Urinary bladder (tissue), 4 donors: ENCODE data around the gene IGFBP2. TPM values are rescaled to one million over a fixed set of nuclear protein-coding genes. Genes with fewer than 3 reads are reported as not detected.

ENCODE experiments used
- DNase-seq: peaks from one replicate; pipeline ENCODE4 v3.0.0-alpha.2; 2015; ENCODE audit errors: extremely low spot score
- H3K27ac ChIP-seq: one replicate; pipeline ENCODE4 v1.5.1; 2013; ENCODE audit warnings: low read depth, mild to moderate bottlenecking, moderate library complexity
- H3K36me3 ChIP-seq: one replicate; pipeline ENCODE4 v1.6.1; 2013; ENCODE audit warnings: mild to moderate bottlenecking, moderate library complexity; ENCODE audit not compliant: insufficient read depth
- H3K4me1 ChIP-seq: one replicate; pipeline ENCODE4 v1.6.1; 2013; ENCODE audit warnings: mild to moderate bottlenecking, moderate library complexity; ENCODE audit not compliant: insufficient read depth
- H3K4me3 ChIP-seq: one replicate; pipeline ENCODE4 v1.5.1; 2013; ENCODE audit warnings: low read depth, low read length
- WGBS: extraction: QIAGEN DNeasy Blood & Tissue Kit; methylation state at CpG from one replicate; pipeline ENCODE4 v1.1.7; 2013; 5-methylcytosine and 5-hydroxymethylcytosine counted together
- polyA plus RNA-seq: library from polyadenylated mRNA; stranded (reverse); fragments of 200-250 nt; gene quantifications from one replicate; pipeline ENCODE4 v1.2.3, GENCODE V29; 2013
- total RNA-seq: library from RNA; depleted of rRNA; stranded (reverse); fragments of >200 nt; gene quantifications from one replicate; pipeline ENCODE4 v1.2.3, GENCODE V29; 2014
- donor health status: healthy with polysubstance abuse.
- donor health status: healthy.

Gene IGFBP2
- total and polyA plus RNA-seq, 2 donors: 136 to 162 TPM

GRCh38 chr2:216670266-216671080 is 37.3 kb downstream of the IGFBP2 start:
- no peaks in the 10 kb centered on the region for H3K4me1 ChIP-seq
- H3K27ac ChIP-seq: no peak overlapping the region
- H3K36me3 ChIP-seq: no peaks in the 10 kb centered on the region
- 52% methylated on average over 17 of the region's 17 CpGs for WGBS
- no peak overlapping the region for H3K4me3 ChIP-seq
- no peak for DNase-seq

- Histone ChIP-seq H3K27ac (no peak overlapping the region), H3K36me3 (no peaks in the 10 kb centered on the region), H3K4me3 (no peak overlapping the region), H3K4me1 (no peaks in the 10 kb centered on the region)
- DNase-seq: no peak
- 86% methylated on average over 11 of the region's 11 CpGs for WGBS
Observed at GRCh38 chr2:216671081-216671411, 37.8 kb downstream of the IGFBP2 start.

GRCh38 chr2:216671791-216672343 is 38.6 kb downstream of the IGFBP2 start:
- H3K27ac ChIP-seq: peak overlapping the region; percentile 30
- H3K4me3 ChIP-seq: no peak overlapping the region
- DNase-seq: no peak
- H3K36me3 ChIP-seq: no peaks in the 10 kb centered on the region
- H3K4me1 ChIP-seq: no peaks in the 10 kb centered on the region
- 74% methylated on average over 12 of the region's 12 CpGs for WGBS

GRCh38 chr2:216672466-216672865 is 39.2 kb downstream of the IGFBP2 start:
- no peaks in the 10 kb centered on the region for H3K36me3 ChIP-seq
- no peak overlapping the region for H3K4me3 ChIP-seq
- no peaks in the 10 kb centered on the region for H3K4me1 ChIP-seq
- 85% methylated on average over 10 of the region's 10 CpGs for WGBS
- no peak for DNase-seq
- peak overlapping the region; percentile 89 for H3K27ac ChIP-seq

GRCh38 chr2:216673021-216673420 is 39.8 kb downstream of the IGFBP2 start:
- no peaks in the 10 kb centered on the region for H3K4me1 ChIP-seq
- H3K27ac ChIP-seq: peak overlapping the region; percentile 89
- DNase-seq: no peak
- H3K4me3 ChIP-seq: no peak overlapping the region
- 86% methylated on average over 10 of the region's 10 CpGs for WGBS
- no peaks in the 10 kb centered on the region for H3K36me3 ChIP-seq

- no peak for DNase-seq
- 91% methylated on average over 9 of the region's 9 CpGs for WGBS
- Histone ChIP-seq H3K36me3 (peaks cover 4% of the 10 kb centered on the region), H3K27ac (peak overlapping the region; percentile 89), H3K4me3 (no peak overlapping the region), H3K4me1 (no peaks in the 10 kb centered on the region)
Observed at GRCh38 chr2:216673609-216674008, 40.4 kb downstream of the IGFBP2 start.

- H3K36me3 ChIP-seq: peaks cover 4% of the 10 kb centered on the region
- H3K27ac ChIP-seq: peak overlapping the region; percentile 87
- DNase-seq: no peak
- H3K4me1 ChIP-seq: no peaks in the 10 kb centered on the region
- H3K4me3 ChIP-seq: no peak overlapping the region
- WGBS: 86% methylated on average over 9 of the region's 9 CpGs
Observed at GRCh38 chr2:216674376-216674775, 41.2 kb downstream of the IGFBP2 start.

- H3K36me3 ChIP-seq: peaks cover 4% of the 10 kb centered on the region
- no peaks in the 10 kb centered on the region for H3K4me1 ChIP-seq
- H3K4me3 ChIP-seq: no peak overlapping the region
- WGBS: 85% methylated on average over 17 of the region's 17 CpGs
- peak overlapping the region; percentile 87 for H3K27ac ChIP-seq
- DNase-seq: no peak
Observed at GRCh38 chr2:216676630-216677029, 43.4 kb downstream of the IGFBP2 start.

GRCh38 chr2:216677439-216678097 is 44.3 kb downstream of the IGFBP2 start:
- H3K27ac ChIP-seq: no peak overlapping the region
- H3K36me3 ChIP-seq: peaks cover 4% of the 10 kb centered on the region
- no peaks in the 10 kb centered on the region for H3K4me1 ChIP-seq
- WGBS: 90% methylated on average over 9 of the region's 9 CpGs
- no peak overlapping the region for H3K4me3 ChIP-seq
- DNase-seq: no peak

GRCh38 chr2:216678098-216678465 is 44.9 kb downstream of the IGFBP2 start:
- Histone ChIP-seq H3K36me3 (peaks cover 4% of the 10 kb centered on the region), H3K27ac (no peak overlapping the region), H3K4me1 (no peaks in the 10 kb centered on the region), H3K4me3 (no peak overlapping the region)
- WGBS: 95% methylated on average over 12 of the region's 12 CpGs
- no peak for DNase-seq

- Histone ChIP-seq H3K36me3 (peaks cover 4% of the 10 kb centered on the region), H3K4me1 (no peaks in the 10 kb centered on the region), H3K4me3 (no peak overlapping the region), H3K27ac (peak overlapping the region; percentile 87)
- no peak for DNase-seq
- 86% methylated on average over 21 of the region's 21 CpGs for WGBS
Observed at GRCh38 chr2:216678813-216679657, 45.8 kb downstream of the IGFBP2 start.

- no peak overlapping the region for H3K4me3 ChIP-seq
- H3K27ac ChIP-seq: peak overlapping the region; percentile 11
- no peaks in the 10 kb centered on the region for H3K4me1 ChIP-seq
- DNase-seq: no peak
- H3K36me3 ChIP-seq: peaks cover 4% of the 10 kb centered on the region
- whole genome bisulfite sequencing: 34% methylated on average over 14 of the region's 14 CpGs
Observed at GRCh38 chr2:216679658-216680024, 46.4 kb downstream of the IGFBP2 start.

- 86% methylated on average over 10 of the region's 10 CpGs for WGBS
- Histone ChIP-seq H3K36me3 (peaks cover 4% of the 10 kb centered on the region), H3K4me1 (no peaks in the 10 kb centered on the region), H3K27ac (no peak overlapping the region), H3K4me3 (no peak overlapping the region)
- DNase-seq: no peak
Observed at GRCh38 chr2:216680951-216681629, 47.9 kb downstream of the IGFBP2 start.
